Upper lobe of left lung (tissue), 4 donors: Measurements from ENCODE around the gene AKAP12.
A peak's percentile ranks its signal among the peaks of the same experiment; 100 is the strongest.

Experiments
- CTCF ChIP-seq, 6 experiments: fragments of 450-650 bp in 4 of 6; fragments of 200-600 bp in 2 of 6; sonication (generic) in 2 of 6; IDR thresholded peaks; one replicate each; pipeline ENCODE4 v1.5.1; 2016 to 2019; ENCODE audit warnings: antibody characterized with exemption in 6 of 6
- EP300 ChIP-seq, 4 donors: sonication (generic); formaldehyde crosslinking; IDR thresholded peaks; one replicate each; pipeline ENCODE4 v1.5.1; 2017; ENCODE audit warnings: antibody characterized with exemption in 4 of 4, control low read depth in 2 of 4
- POLR2A ChIP-seq, 4 donors: fragments of 450-650 bp; IDR thresholded peaks; one replicate each; pipeline ENCODE4 v1.5.1; 2016 to 2017; ENCODE audit warnings: antibody characterized with exemption in 4 of 4, mild to moderate bottlenecking in 2 of 4
- POLR2AphosphoS5 ChIP-seq, 2 donors: sonication (generic); formaldehyde crosslinking; IDR thresholded peaks; one replicate each; pipeline ENCODE4 v1.5.1; 2017; ENCODE audit warnings: antibody characterized with exemption in 2 of 2

- no peak for TF ChIP-seq CTCF (IDR thresholded peaks at IDR 0.05)
- TF ChIP-seq POLR2A (IDR thresholded peaks at IDR 0.05): no peak
- TF ChIP-seq EP300 (IDR thresholded peaks at IDR 0.05): peak in 2 of 4 donors; percentile 13 to 17
- TF ChIP-seq POLR2AphosphoS5 (IDR thresholded peaks at IDR 0.05): no peak
These were observed 45.4 kb downstream of the AKAP12 start for GRCh38 chr6:151285122-151285521.
